Measurements from ENCODE around the gene SSC4D. TPM values are rescaled to one million over a fixed set of nuclear protein-coding genes. Genes with fewer than 3 reads are reported as not detected.

Gene SSC4D
- total RNA-seq, 1 experiment from 2014 or later = 18.1 TPM

- TF ChIP-seq, protein P1, sequence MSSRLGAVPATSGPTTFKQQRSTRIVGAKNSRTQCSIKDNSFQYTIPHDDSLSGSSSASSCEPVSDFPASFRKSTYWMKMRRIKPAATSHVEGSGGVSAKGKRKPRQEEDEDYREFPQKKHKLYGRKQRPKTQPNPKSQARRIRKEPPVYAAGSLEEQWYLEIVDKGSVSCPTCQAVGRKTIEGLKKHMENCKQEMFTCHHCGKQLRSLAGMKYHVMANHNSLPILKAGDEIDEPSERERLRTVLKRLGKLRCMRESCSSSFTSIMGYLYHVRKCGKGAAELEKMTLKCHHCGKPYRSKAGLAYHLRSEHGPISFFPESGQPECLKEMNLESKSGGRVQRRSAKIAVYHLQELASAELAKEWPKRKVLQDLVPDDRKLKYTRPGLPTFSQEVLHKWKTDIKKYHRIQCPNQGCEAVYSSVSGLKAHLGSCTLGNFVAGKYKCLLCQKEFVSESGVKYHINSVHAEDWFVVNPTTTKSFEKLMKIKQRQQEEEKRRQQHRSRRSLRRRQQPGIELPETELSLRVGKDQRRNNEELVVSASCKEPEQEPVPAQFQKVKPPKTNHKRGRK (CRISPR knock-in tag; IDR thresholded peaks at IDR 0.05; ENCODE audit: borderline replicate concordance) = no peak
- TF ChIP-seq, protein P2, sequence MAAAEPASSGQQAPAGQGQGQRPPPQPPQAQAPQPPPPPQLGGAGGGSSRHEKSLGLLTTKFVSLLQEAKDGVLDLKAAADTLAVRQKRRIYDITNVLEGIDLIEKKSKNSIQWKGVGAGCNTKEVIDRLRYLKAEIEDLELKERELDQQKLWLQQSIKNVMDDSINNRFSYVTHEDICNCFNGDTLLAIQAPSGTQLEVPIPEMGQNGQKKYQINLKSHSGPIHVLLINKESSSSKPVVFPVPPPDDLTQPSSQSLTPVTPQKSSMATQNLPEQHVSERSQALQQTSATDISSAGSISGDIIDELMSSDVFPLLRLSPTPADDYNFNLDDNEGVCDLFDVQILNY (CRISPR knock-in tag; IDR thresholded peaks at IDR 0.05) = peak; percentile 61
- TF ChIP-seq IRF2 (CRISPR knock-in tag; IDR thresholded peaks at IDR 0.05; ENCODE audit: borderline replicate concordance, low read depth) = no peak
- TF ChIP-seq, protein P3, sequence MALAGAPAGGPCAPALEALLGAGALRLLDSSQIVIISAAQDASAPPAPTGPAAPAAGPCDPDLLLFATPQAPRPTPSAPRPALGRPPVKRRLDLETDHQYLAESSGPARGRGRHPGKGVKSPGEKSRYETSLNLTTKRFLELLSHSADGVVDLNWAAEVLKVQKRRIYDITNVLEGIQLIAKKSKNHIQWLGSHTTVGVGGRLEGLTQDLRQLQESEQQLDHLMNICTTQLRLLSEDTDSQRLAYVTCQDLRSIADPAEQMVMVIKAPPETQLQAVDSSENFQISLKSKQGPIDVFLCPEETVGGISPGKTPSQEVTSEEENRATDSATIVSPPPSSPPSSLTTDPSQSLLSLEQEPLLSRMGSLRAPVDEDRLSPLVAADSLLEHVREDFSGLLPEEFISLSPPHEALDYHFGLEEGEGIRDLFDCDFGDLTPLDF (CRISPR knock-in tag; IDR thresholded peaks at IDR 0.05) = no peak
- TF ChIP-seq, protein P4, sequence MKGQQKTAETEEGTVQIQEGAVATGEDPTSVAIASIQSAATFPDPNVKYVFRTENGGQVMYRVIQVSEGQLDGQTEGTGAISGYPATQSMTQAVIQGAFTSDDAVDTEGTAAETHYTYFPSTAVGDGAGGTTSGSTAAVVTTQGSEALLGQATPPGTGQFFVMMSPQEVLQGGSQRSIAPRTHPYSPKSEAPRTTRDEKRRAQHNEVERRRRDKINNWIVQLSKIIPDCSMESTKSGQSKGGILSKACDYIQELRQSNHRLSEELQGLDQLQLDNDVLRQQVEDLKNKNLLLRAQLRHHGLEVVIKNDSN (CRISPR knock-in tag; IDR thresholded peaks at IDR 0.05) = peak; percentile 53; the same call in 1 of the 2 replicates
- peak; percentile 86 for TF ChIP-seq NFE2L1 (CRISPR knock-in tag; IDR thresholded peaks at IDR 0.05)
- TF ChIP-seq ZNF671 (CRISPR knock-in tag; IDR thresholded peaks at IDR 0.05) = no peak
- no peak for TF ChIP-seq GTF2I (CRISPR knock-in tag; conservative IDR thresholded peaks at IDR 0.05)
- peak; percentile 72 for TF ChIP-seq SMAD4 (CRISPR knock-in tag; IDR thresholded peaks at IDR 0.05)
- TF ChIP-seq GABPB1 (CRISPR knock-in tag; IDR thresholded peaks at IDR 0.05) = no peak
- TF ChIP-seq ZNF532 (CRISPR knock-in tag; IDR thresholded peaks at IDR 0.05; ENCODE audit: borderline replicate concordance) = no peak
- peak; percentile 79 for TF ChIP-seq SP1 (CRISPR knock-in tag; conservative IDR thresholded peaks at IDR 0.05)
- TF ChIP-seq CBFB (CRISPR knock-in tag; IDR thresholded peaks at IDR 0.05; ENCODE audit: low read depth) = no peak
- TF ChIP-seq, protein P5, sequence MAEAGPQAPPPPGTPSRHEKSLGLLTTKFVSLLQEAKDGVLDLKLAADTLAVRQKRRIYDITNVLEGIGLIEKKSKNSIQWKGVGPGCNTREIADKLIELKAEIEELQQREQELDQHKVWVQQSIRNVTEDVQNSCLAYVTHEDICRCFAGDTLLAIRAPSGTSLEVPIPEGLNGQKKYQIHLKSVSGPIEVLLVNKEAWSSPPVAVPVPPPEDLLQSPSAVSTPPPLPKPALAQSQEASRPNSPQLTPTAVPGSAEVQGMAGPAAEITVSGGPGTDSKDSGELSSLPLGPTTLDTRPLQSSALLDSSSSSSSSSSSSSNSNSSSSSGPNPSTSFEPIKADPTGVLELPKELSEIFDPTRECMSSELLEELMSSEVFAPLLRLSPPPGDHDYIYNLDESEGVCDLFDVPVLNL (CRISPR knock-in tag; IDR thresholded peaks at IDR 0.05; ENCODE audit: borderline replicate concordance, low read depth) = 0 out of 2 replicates have a peak, but pooled peaks have one; percentile 36
- TF ChIP-seq ZNF219 (CRISPR knock-in tag; IDR thresholded peaks at IDR 0.05; ENCODE audit: borderline replicate concordance) = 0 out of 2 replicates have a peak, but pooled peaks have one; percentile 25
- TF ChIP-seq PRDM15 (CRISPR knock-in tag; IDR thresholded peaks at IDR 0.05) = no peak; the same call in 1 of the 2 replicates
- TF ChIP-seq SMAD3 (CRISPR knock-in tag; IDR thresholded peaks at IDR 0.05; ENCODE audit: borderline replicate concordance) = no peak
- no peak; the same call in 1 of the 2 replicates for TF ChIP-seq ZNF416 (CRISPR knock-in tag; IDR thresholded peaks at IDR 0.05)
- TF ChIP-seq, protein P6, sequence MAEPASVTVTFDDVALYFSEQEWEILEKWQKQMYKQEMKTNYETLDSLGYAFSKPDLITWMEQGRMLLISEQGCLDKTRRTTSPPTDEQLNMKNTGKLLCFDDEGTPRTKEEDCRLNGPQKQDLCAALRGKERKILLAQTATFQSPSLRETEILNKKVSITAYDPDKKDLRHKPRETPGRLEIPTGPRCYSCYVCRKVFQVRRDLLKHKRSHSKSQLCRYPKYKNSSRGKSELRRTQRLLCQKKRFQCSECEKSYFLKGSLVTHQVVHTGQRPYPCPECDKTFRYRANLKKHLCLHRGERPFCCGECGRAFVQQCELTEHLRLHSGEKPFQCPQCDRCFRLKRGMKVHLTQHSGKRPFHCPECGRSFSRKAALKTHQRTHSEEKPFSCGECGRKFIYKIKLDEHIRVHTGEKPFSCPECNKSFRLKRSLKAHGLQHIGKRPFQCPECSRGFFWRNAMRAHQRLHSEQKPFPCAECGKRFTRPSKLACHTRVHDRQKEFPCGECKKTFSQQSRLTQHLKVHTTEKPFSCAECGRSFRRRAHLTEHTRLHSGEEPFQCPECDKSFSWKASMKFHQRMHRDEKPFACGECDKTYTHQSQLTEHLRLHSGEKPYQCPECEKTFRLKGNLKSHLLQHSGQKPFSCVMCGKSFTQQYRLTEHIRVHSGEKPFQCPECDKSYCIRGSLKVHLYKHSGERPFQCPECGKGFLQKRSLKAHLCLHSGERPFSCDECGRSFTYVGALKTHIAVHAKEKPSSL (CRISPR knock-in tag; conservative IDR thresholded peaks at IDR 0.05) = no peak
- TF ChIP-seq, protein P7, sequence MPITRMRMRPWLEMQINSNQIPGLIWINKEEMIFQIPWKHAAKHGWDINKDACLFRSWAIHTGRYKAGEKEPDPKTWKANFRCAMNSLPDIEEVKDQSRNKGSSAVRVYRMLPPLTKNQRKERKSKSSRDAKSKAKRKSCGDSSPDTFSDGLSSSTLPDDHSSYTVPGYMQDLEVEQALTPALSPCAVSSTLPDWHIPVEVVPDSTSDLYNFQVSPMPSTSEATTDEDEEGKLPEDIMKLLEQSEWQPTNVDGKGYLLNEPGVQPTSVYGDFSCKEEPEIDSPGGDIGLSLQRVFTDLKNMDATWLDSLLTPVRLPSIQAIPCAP (CRISPR knock-in tag; IDR thresholded peaks at IDR 0.05) = no peak
- TF ChIP-seq PRRX2 (CRISPR knock-in tag; IDR thresholded peaks at IDR 0.05) = peak; percentile 63; the same call in 1 of the 2 replicates
- TF ChIP-seq ZNF423 (CRISPR knock-in tag; IDR thresholded peaks at IDR 0.05) = no peak
These were observed 50.9 kb downstream of the SSC4D start, which contains the start of gene YWHAG (continued) for GRCh38 chr7:76358481-76359110.

All from WTC11 (cell line).